GM18498 (cell line): ENCODE measurements around the gene RRAGD.

Source experiments
- ATAC-seq: cut with Tn5 transposase; IDR thresholded peaks from one replicate; pipeline ENCODE4 v1.9.1; 2021; ENCODE audit warnings: mild to moderate bottlenecking, moderate library complexity; ENCODE audit not compliant: unreplicated experiment

The RRAGD gene

GRCh38 chr6:89378628-89379027, 33.4 kb downstream of the RRAGD start:
- no peak for ATAC-seq

- peak; percentile 80 for ATAC-seq
Measured at GRCh38 chr6:89375427-89376267, 36.4 kb downstream of the RRAGD start.

- ATAC-seq = peak; percentile 40
Measured at GRCh38 chr6:89372506-89372901, 39.6 kb downstream of the RRAGD start.

GRCh38 chr6:89371849-89372505, 40.1 kb downstream of the RRAGD start:
- peak; percentile 79 for ATAC-seq

- ATAC-seq = no peak
Measured at GRCh38 chr6:89368999-89369398, 43.1 kb downstream of the RRAGD start.

- no peak for ATAC-seq
Measured at GRCh38 chr6:89368107-89368506, 44.0 kb downstream of the RRAGD start.

- no peak for ATAC-seq
Measured at GRCh38 chr6:89364586-89364985, 47.5 kb downstream of the RRAGD start.

- ATAC-seq = no peak
Measured at GRCh38 chr6:89361171-89361570, 50.9 kb downstream of the RRAGD start.

GRCh38 chr6:89360415-89360999, 51.6 kb downstream of the RRAGD start:
- peak; percentile 51 for ATAC-seq

GRCh38 chr6:89359561-89359960, 52.5 kb downstream of the RRAGD start:
- ATAC-seq = no peak

- peak; percentile 54 for ATAC-seq
Measured at GRCh38 chr6:89357390-89357789, 54.7 kb downstream of the RRAGD start.

GRCh38 chr6:89356642-89357170, 55.4 kb downstream of the RRAGD start:
- no peak for ATAC-seq

GRCh38 chr6:89355511-89356194, 56.4 kb downstream of the RRAGD start:
- ATAC-seq = no peak

GRCh38 chr6:89353702-89354392, 58.2 kb downstream of the RRAGD start:
- ATAC-seq = no peak

- ATAC-seq = no peak
Measured at GRCh38 chr6:89353118-89353556, 58.9 kb downstream of the RRAGD start.

GRCh38 chr6:89352278-89353117, 59.6 kb downstream of the RRAGD start, which contains the start of gene UBE2J1:
TSS of gene UBE2J1 (minus strand) at chr6:89352722. CDS start at chr6:89352569, 153 bp downstream.
- peak; percentile 55 for ATAC-seq

GRCh38 chr6:89351671-89352277, 60.3 kb downstream of the RRAGD start:
- ATAC-seq = no peak

- peak; percentile 38 for ATAC-seq
Measured at GRCh38 chr6:89350281-89350966, 61.6 kb downstream of the RRAGD start.
